ENCODE results near the gene KIF6. TPM values are rescaled to one million over a fixed set of nuclear protein-coding genes. Genes with fewer than 3 reads are reported as not detected.

The KIF6 gene
- total RNA-seq, 4 donors from 2014 or later: not detected

- H3K36me3 ChIP-seq: no peaks in the 10 kb centered on the region
- no peaks in the 10 kb centered on the region for H3K9me3 ChIP-seq
- no peak overlapping the region for H3K27ac ChIP-seq
- no peaks in the 10 kb centered on the region for H3K4me1 ChIP-seq
- TF ChIP-seq CTCF (IDR thresholded peaks at IDR 0.05 in 4 of 5, conservative IDR thresholded peaks at IDR 0.05 in 1 of 5): no peak
- no peak for TF ChIP-seq POLR2A (IDR thresholded peaks at IDR 0.05)
- H3K27me3 ChIP-seq: no peaks in the 10 kb centered on the region
- intact Hi-C loops (cut with DNase I; ENCODE audit: low total_unique reads): no loop called here
- ATAC-seq (no peak), DNase-seq (no peak)
- in situ Hi-C loops (cut with MboI; ENCODE audit: low sequenced_read_pairs in 4 of 4): no loop called here
- no peak overlapping the region for H3K4me3 ChIP-seq
Measured at GRCh38 chr6:39282774-39283173, 442.4 kb downstream of the KIF6 start.

GRCh38 chr6:39281312-39281980, 443.8 kb downstream of the KIF6 start:
- Histone ChIP-seq H3K9me3 (no peaks in the 10 kb centered on the region), H3K27ac (no peak overlapping the region), H3K4me3 (no peak overlapping the region), H3K36me3 (no peaks in the 10 kb centered on the region), H3K4me1 (no peaks in the 10 kb centered on the region), H3K27me3 (no peaks in the 10 kb centered on the region)
- in situ Hi-C loops (cut with MboI; ENCODE audit: low sequenced_read_pairs in 4 of 4): no loop called here
- no peak for ATAC-seq
- intact Hi-C loops (cut with DNase I; ENCODE audit: low total_unique reads): no loop called here
- no peak for TF ChIP-seq POLR2A (IDR thresholded peaks at IDR 0.05)
- no peak for DNase-seq

DNA sequence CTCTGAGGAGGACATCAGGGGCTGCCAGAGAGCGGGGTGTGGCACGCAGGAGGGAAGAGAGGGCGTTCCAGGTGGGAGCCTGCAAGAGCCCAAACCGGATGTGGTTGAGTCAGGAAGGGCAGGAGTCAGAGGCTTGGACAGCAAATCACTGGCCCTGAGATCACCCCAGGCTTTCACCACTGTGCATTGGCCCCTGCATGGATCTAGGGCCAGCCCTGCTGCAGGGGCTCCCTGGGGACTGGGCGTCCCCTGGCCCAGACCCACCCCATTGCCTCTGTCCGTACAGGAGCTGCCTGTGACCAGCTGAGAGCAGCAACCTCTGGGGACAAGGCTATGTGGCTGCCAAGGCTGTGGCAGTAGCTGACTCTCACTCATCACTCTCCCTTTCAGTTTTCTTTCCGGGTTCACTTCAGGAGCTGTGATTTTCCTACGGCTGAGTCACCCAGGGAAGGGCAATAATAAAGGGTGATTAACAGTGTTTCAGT, 444.9 kb downstream of the KIF6 start:
- intact Hi-C loops (cut with DNase I; ENCODE audit: low total_unique reads): no loop called here

More for the DNA sequence above, 444.9 kb downstream of the KIF6 start:
- DNase-seq: peak in 1 of 2 donors; percentile 58
- Histone ChIP-seq H3K27me3 (no peaks in the 10 kb centered on the region), H3K4me3 (no peak overlapping the region), H3K36me3 (no peaks in the 10 kb centered on the region), H3K9me3 (no peaks in the 10 kb centered on the region), H3K4me1 (no peaks in the 10 kb centered on the region), H3K27ac (no peak overlapping the region)
- no peak for TF ChIP-seq POLR2A (IDR thresholded peaks at IDR 0.05)
- TF ChIP-seq CTCF (IDR thresholded peaks at IDR 0.05 in 4 of 5, conservative IDR thresholded peaks at IDR 0.05 in 1 of 5): no peak
- in situ Hi-C loops (cut with MboI; ENCODE audit: low sequenced_read_pairs in 4 of 4): no loop called here
- peak in 1 of 2 donors; percentile 55 for ATAC-seq

Other genes with a start within 250 kb of the KIF6 start
- gene DAAM2, start 67.0 kb upstream of the KIF6 start, total RNA-seq: 10 to 100 TPM; 25.9 to 84.0 (median 48.5) TPM
- gene MOCS1, start 209.1 kb upstream of the KIF6 start, total RNA-seq: 10 to 100 TPM; 26.4 to 61.7 (median 38.4) TPM

All from gastrocnemius medialis (tissue), 4 donors.